Adipose tissue (tissue), 3 donors: ENCODE measurements around the gene CSF3R. TPM values are rescaled to one million over a fixed set of nuclear protein-coding genes. Genes with fewer than 3 reads are reported as not detected.
"Not testable (repeated sequence)": the region's sequence is repeated elsewhere in the genome, so short reads cannot be mapped to it uniquely, and the experiment has no call there.

Source experiments
- H3K27ac ChIP-seq: one replicate; pipeline ENCODE4 v1.5.1; 2013; ENCODE audit warnings: low read depth, low read length
- WGBS, 3 donors: extraction: QIAGEN DNeasy Blood & Tissue Kit; methylation state at CpG; one replicate each; pipeline ENCODE4 v1.1.7; 2013; 5-methylcytosine and 5-hydroxymethylcytosine counted together
- polyA plus RNA-seq, 3 donors: library from polyadenylated mRNA; stranded (reverse); fragments of 200-250 nt; gene quantifications; one replicate each; pipeline ENCODE4 v1.2.3, GENCODE V29; 2013
- donor health status: healthy with polysubstance abuse.
- donor health status: Bipolar disorder and iron deficiency.
- donor health status: healthy.

The CSF3R gene
- polyA plus RNA-seq, 3 donors, result 2.6 to 74.0 (median 36.2) TPM

DNA sequence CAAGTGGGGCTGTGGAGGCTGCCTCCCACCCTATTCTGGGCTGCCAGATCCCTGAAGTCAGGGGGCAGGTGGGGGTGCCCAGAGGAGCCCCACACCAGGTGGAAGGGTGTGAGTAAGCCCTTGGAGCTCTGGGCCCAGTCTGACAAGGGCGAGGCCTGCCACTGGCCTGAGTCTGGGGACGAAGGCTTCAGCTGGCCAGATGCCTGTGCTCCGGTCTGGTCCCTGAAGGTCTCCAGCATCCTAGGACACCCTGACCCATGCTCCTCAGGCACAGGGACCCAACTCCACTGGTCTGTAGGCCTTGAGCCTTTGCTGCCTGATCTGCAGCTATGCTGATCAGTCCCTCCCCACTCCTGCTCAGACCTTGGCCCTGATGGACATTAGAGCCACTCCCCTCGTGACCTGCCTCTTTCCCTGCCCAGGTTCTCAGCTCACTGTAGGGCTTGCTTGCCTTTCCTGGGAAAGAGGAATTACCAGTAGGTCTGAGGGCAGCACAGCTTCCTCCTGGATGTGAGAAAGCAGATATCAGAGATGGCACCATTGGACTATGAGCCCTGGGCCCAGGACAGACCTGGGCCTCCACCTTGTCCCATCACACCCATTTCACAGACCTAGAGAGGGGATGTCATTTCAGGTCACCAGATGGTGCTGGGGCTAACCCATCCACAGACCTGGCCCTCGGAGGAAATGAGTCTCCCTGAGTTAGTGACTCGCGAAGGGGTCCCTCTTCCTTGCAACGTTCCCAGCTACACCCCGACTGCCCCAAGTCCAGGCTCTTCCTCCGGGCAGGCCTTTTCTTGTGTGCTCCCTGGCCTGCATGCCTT lies 32.8 kb upstream of the CSF3R start:
- 74 to 85% (median 84%) methylated on average over 10 of the region's 10 CpGs for WGBS, 3 donors
- H3K27ac ChIP-seq, result no peak overlapping the region

DNA sequence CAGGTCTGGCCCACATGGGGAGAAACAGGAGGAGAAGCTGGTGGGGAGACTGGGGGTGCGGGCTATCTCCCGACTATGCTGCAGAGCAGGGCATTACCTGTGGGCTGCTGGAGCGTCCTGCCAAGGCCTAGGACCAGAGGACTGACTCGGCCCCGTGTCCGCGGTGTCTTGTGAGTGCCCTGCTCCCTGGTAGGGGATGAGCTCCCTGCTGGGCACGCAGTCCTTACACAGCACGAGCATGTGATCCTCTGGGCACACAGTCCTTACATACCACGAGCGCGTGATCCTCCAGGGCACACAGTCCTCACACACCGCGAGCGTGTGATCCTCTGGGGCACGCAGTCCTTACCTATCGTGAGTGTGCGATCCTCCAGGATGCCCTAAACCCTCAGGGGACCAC lies 31.8 kb upstream of the CSF3R start:
- H3K27ac ChIP-seq, result no peak overlapping the region
- WGBS, 3 donors, result 87 to 89% (median 89%) methylated on average over 18 of the region's 18 CpGs

- no peak overlapping the region for H3K27ac ChIP-seq
- WGBS, 3 donors, result 60 to 68% (median 61%) methylated on average over 12 of the region's 12 CpGs
Observed at GRCh38 chr1:36513676-36514473, 31.2 kb upstream of the CSF3R start.

- 54 to 73% (median 68%) methylated on average over 1 of the region's 1 CpG for WGBS, 3 donors
- H3K27ac ChIP-seq, result no peak overlapping the region
Observed at GRCh38 chr1:36512842-36513241, 30.1 kb upstream of the CSF3R start.

- 65 to 78% (median 78%) methylated on average over 15 of the region's 15 CpGs for WGBS, 3 donors
Observed at GRCh38 chr1:36511804-36512798, 29.4 kb upstream of the CSF3R start.

GRCh38 chr1:36511220-36511619 lies 28.5 kb upstream of the CSF3R start:
- H3K27ac ChIP-seq, result not testable (repeated sequence)
- 71 to 81% (median 80%) methylated on average over 2 of the region's 2 CpGs for WGBS, 3 donors

More at GRCh38 chr1:36511804-36512798, 29.4 kb upstream of the CSF3R start:
- no peak overlapping the region for H3K27ac ChIP-seq

GRCh38 chr1:36510418-36510817 lies 27.7 kb upstream of the CSF3R start:
- WGBS, 3 donors, result 76 to 87% (median 86%) methylated on average over 7 of the region's 7 CpGs
- H3K27ac ChIP-seq, result no peak overlapping the region

- 77 to 88% (median 86%) methylated on average over 3 of the region's 3 CpGs for WGBS, 3 donors
- H3K27ac ChIP-seq, result no peak overlapping the region
Observed at GRCh38 chr1:36508257-36508656, 25.5 kb upstream of the CSF3R start.

GRCh38 chr1:36506276-36506920 lies 23.7 kb upstream of the CSF3R start:
- 48 to 60% (median 53%) methylated on average over 5 of the region's 5 CpGs for WGBS, 3 donors
- no peak overlapping the region for H3K27ac ChIP-seq

DNA sequence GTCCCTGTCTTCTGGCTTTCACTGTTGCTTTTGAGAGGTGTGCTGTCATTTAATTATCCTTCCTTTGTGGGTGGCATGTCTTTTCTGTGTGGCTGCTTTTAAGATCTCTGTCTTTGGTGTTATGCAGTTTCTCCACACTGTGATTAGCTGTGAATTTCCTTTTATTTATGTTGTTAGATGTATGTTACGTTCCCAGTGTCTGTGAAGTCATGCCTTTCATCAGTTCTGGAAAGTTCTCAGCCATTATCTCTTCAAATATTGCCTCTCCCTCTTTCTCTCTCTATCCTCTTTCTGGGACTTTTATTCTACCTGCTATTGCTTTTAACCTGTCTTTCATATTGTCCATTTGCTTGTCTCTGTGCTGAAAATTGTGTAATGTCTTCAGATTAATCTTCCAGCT lies 21.0 kb upstream of the CSF3R start:
- 60 to 80% (median 68%) methylated on average over 1 of the region's 1 CpG for WGBS, 3 donors
- H3K27ac ChIP-seq, result no peak overlapping the region

GRCh38 chr1:36503159-36503558 lies 20.4 kb upstream of the CSF3R start:
- H3K27ac ChIP-seq, result no peak overlapping the region
- 47 to 80% (median 79%) methylated on average over 1 of the region's 1 CpG for WGBS, 3 donors

DNA sequence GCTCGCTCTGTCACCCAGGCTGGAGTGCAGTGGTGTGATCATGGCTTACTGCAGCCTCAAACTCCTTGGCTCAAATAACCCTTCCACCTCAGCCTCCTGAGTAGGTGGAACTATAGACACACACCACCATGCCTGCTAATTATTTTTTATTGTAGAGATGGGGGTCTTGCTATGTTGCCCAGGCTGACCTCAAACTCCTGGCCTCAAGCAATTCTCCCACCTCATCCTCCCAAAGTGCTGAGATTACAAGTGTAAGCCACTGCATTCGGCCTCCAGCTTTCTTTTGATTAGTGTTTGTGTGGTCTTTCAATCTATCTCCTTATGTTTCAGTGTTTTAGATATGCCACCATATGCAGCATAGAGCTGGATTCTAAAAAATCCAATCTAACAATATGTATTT lies 19.9 kb upstream of the CSF3R start:
- WGBS, 3 donors, result 81 to 82% (median 81%) methylated on average over 2 of the region's 2 CpGs
- H3K27ac ChIP-seq, result no peak overlapping the region

GRCh38 chr1:36501911-36502310 lies 19.2 kb upstream of the CSF3R start:
- WGBS, 3 donors, result 76 to 87% (median 87%) methylated on average over 4 of the region's 4 CpGs
- not testable (repeated sequence) for H3K27ac ChIP-seq

GRCh38 chr1:36497207-36497606 lies 14.5 kb upstream of the CSF3R start:
- 66 to 83% (median 73%) methylated on average over 2 of the region's 2 CpGs for WGBS, 3 donors
- no peak overlapping the region for H3K27ac ChIP-seq

- 84 to 88% (median 85%) methylated on average over 5 of the region's 5 CpGs for WGBS, 3 donors
Observed at GRCh38 chr1:36494971-36495370, 12.3 kb upstream of the CSF3R start.

DNA sequence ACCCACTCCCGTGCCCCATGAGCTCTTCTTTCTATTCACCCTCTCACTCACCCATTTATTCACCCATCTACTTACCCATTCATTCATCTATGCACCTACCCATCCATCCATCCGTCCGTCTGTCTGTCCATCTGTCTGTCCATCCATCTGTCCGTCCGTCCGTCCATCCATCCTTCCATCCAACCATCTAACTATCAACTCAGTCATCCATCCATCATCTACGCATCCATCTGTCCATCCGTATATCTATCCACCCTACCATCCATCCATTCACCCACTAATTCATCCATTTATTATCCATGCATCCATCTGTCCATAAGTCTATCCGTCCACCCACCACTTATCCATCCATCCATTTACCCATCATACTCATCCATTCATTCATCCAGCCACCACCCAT lies 10.8 kb upstream of the CSF3R start:
- WGBS, 3 donors, result 81 to 92% (median 91%) methylated on average over 9 of the region's 9 CpGs

More at GRCh38 chr1:36494971-36495370, 12.3 kb upstream of the CSF3R start:
- no peak overlapping the region for H3K27ac ChIP-seq

DNA sequence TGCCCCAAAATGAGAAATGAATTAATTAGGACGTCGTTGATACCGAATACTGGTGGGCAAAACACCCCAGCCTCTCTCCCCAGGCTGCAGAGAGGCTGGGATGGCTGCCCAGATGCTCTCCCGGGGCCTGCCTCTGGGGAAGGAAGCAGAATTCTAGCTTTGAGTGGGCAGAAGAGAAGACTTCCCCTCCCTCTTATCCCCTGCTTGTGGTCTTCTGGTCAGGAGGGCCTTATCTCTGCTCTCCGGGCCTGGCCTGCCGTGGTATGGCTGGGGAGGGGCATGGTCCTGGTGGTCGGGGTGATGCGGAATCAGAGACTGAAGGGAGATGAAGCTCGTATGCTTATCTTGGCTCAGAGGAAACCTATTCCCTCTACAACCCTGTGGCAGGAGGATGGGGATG lies 9.8 kb upstream of the CSF3R start:
- 18 to 37% (median 32%) methylated on average over 9 of the region's 9 CpGs for WGBS, 3 donors
- H3K27ac ChIP-seq, result no peak overlapping the region

More for the DNA sequence above, 10.8 kb upstream of the CSF3R start:
- H3K27ac ChIP-seq, result no peak overlapping the region
